Measurements from ENCODE around the gene ELN.

Gene ELN

DNA sequence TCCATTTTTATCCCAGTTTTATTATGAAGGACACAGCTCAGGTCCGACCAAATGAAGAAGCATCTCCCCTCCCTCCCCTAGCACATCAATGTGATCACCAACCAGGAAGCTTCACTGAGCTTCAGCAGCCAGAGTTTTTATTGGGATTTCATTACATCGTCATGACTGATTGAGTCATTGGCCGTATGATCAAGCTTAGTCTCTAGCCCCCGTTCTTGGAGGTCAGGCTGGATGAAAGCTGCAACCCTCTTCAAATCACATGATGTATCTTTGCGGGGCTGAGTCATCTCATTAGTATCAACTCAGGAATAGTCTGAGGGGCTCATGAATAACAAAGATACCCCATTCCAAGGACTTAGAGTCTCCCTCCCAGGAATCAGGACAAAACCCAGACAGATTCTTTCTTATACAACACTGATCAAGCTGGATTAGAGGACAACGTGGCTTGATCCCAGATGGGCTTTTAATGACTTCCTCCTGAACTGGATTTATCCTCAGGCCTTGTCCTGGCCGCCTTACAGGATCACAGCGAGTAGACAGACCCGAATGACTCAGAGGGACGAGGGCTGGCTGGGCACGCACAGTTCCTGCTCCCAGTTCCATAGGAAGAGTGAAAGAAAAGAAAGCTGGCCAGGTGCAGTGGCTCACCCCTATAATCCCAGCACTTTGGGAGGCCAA, 70.1 kb downstream of the ELN start:
- DNase-seq = peak; percentile 79 to 91 (median 83)

DNA sequence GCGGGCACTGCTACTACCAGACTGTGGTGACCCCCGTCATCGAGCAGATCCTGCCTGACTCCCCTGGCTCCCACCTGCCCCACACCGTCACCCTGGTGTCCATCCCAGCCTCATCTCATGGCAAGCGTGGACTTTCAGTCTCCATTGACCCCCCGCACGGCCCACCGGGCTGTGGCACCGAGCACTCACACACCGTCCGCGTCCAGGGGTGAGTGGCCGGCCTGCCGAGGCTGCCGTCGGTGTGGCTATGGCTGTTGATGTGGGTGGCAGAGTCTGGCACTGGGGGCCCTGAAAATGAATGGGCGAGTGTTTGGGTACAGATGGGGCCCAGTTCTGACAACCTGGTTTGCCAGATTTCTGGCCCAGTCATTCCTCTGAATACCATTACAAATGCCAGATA, 71.1 kb downstream of the ELN start:
- DNase-seq = no peak

DNA sequence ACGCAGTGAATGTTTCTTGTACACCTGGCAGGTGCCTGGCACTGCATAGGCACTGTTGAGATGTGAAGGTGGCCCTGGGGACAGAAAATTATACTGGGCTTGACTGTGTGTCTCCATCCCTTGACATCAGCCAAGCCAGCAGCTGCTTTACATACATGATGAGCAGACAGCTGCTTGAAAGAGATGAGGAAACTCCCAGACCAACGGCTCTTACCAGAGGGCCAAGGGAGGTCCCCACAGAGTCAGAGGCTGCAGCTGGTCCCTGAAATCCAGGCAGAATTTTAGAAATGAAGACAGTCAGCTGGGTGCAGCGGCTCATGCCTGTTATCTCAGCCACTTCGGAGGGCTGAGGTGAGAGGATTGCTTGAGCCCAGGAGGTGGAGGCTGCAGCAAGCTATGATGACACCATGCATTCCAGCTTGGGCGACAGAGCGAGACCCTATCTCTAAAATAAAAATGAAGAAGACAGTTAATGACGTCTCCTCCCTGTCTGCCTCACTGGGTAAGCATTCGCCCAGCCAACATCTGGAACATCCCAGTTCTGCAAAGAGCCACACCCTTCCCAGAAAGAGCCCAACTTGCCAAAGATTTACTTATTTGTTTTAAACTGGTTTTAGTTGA, 73.2 kb downstream of the ELN start:
- DNase-seq = no peak

DNA sequence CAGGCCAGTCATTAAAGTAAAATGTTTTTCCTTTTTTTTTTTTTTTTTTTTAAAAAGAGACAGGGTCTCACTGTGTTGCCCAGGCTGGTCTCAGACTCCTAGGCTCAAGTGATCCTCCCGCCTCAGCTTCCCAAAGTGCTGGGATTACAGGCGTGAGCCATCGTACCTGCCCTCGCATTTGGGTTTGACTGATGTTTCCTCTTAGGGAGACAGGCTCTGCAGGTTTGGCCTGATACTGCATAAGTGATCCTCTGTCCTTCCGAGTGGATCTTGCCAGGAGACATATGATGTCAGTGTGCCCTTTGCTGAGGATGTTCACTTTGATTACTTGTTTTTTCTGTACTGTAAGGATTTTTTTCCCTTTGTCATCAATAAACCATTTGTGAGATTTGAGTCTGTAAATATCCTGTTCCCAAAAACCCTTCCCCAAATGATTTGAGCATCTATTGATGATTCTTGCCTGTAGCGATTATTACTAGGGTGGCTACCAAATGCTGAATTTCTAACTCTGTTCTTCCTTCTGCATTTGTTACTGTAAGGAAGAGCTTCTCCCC, 75.3 kb downstream of the ELN start:
- no peak for DNase-seq

DNA sequence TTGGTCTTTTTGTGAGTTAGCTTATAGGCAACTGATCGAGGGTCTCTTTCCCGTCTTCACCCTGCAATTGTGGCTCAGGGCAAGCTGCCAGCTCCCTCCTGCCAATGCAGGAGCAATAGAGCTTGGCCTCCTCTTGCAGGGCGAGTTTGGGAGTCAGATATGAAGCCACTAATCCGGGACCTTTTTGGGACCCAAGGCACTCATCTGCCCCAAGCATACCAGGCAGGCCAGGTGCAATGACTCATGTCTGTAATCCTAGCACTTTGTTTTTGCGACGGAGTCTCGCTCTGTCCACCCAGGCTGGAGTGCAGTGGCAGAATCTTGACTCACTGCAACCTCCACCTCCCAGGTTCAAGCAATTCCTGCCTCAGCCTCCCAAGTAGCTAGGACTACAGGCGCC, 76.7 kb downstream of the ELN start:
- no peak for DNase-seq

- no peak for DNase-seq
These were observed 78.0 kb downstream of the ELN start for GRCh38 chr7:74105992-74106391.

- no peak for DNase-seq
These were observed 78.9 kb downstream of the ELN start for GRCh38 chr7:74106846-74107245.

DNA sequence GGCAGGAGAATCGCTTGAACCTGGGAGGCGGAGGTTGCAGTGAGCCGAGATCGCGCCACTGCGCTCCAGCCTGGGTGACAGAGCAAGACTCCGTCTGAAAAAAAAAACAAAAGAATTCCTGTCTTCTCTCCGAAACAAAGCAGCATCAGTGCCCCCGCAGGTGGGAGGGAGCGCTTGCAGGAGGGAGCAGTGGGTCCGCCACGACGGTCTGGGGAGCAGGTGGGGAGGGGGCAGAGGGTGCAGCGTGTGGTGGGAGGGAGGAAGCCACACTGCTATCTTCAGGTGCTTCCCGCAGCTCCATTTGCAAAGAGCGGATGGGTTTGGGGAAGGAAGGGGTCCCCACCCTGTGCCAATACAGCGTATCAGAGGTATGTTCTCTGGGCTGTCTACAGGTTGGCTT, 87.4 kb downstream of the ELN start:
- DNase-seq = no peak

DNA sequence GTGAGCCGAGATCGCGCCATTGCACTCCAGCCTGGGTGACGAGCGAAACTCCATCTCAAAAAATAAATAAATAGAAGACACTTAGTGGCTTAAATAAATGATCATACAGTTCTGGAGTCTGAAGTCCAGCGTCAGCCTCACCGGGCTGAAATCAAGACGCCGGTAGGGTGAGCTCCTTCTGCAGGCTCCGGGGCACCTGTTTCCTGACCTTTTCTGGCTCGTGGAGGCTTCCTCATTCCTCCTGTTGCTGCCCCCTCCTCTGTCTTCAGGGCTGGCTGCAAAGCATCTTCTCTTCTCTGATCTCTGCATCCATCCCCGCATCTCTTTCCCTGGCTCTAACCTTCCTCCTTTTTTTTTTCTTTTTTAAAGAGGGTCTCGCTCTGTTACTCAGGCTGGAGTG, 88.4 kb downstream of the ELN start:
- DNase-seq = no peak
